ENCODE data around the gene TAGLN.
A peak's percentile ranks its signal among the peaks of the same experiment; 100 is the strongest.

TAGLN gene

GRCh38 chr11:117189191-117189940 is 9.8 kb upstream of the TAGLN start:
- peak; percentile 31; the same call in 1 of the 2 replicates for TF ChIP-seq POLR2A (IDR thresholded peaks at IDR 0.05; ENCODE audit: low read depth, low read length)
- TF ChIP-seq TAF1 (IDR thresholded peaks at IDR 0.05; ENCODE audit: borderline replicate concordance, low read depth, low read length), result no peak
- TF ChIP-seq POLR2AphosphoS5 (IDR thresholded peaks at IDR 0.05; ENCODE audit: low read depth, low read length), result no peak
- FAIRE-seq (peak; percentile 73), DNase-seq (ENCODE audit: insufficient read length) (no peak)

GRCh38 chr11:117189941-117190544 is 9.1 kb upstream of the TAGLN start:
- DNase-seq (ENCODE audit: insufficient read length) (no peak), FAIRE-seq (no peak)
- TF ChIP-seq POLR2AphosphoS5 (IDR thresholded peaks at IDR 0.05; ENCODE audit: low read depth, low read length) (no peak), POLR2A (IDR thresholded peaks at IDR 0.05; ENCODE audit: low read depth, low read length) (no peak), TAF1 (IDR thresholded peaks at IDR 0.05; ENCODE audit: borderline replicate concordance, low read depth, low read length) (no peak)

- no peak for DNase-seq (ENCODE audit: insufficient read length)
- FAIRE-seq, result no peak
- TF ChIP-seq POLR2A (IDR thresholded peaks at IDR 0.05; ENCODE audit: low read depth, low read length), result no peak
Measured at GRCh38 chr11:117191680-117192400, 7.3 kb upstream of the TAGLN start.

- DNase-seq (ENCODE audit: insufficient read length) (no peak), FAIRE-seq (no peak)
- no peak for TF ChIP-seq POLR2A (IDR thresholded peaks at IDR 0.05; ENCODE audit: low read depth, low read length)
- TF ChIP-seq POLR2AphosphoS5 (IDR thresholded peaks at IDR 0.05; ENCODE audit: low read depth, low read length), result no peak
- TF ChIP-seq TAF1 (IDR thresholded peaks at IDR 0.05; ENCODE audit: borderline replicate concordance, low read depth, low read length), result no peak
Measured at GRCh38 chr11:117192401-117192875, 6.7 kb upstream of the TAGLN start.

- FAIRE-seq, result no peak
- no peak for DNase-seq (ENCODE audit: insufficient read length)
- no peak for TF ChIP-seq POLR2AphosphoS5 (IDR thresholded peaks at IDR 0.05; ENCODE audit: low read depth, low read length)
Measured at GRCh38 chr11:117193130-117194020, 5.8 kb upstream of the TAGLN start.

GRCh38 chr11:117194267-117194666 is 4.9 kb upstream of the TAGLN start:
- TF ChIP-seq POLR2A (IDR thresholded peaks at IDR 0.05; ENCODE audit: low read depth, low read length) (no peak), POLR2AphosphoS5 (IDR thresholded peaks at IDR 0.05; ENCODE audit: low read depth, low read length) (no peak), TAF1 (IDR thresholded peaks at IDR 0.05; ENCODE audit: borderline replicate concordance, low read depth, low read length) (no peak)
- no peak for DNase-seq (ENCODE audit: insufficient read length)
- FAIRE-seq, result no peak

- FAIRE-seq, result no peak
Measured at GRCh38 chr11:117195258-117195657, 3.9 kb upstream of the TAGLN start.

GRCh38 chr11:117195761-117196160 is 3.4 kb upstream of the TAGLN start:
- FAIRE-seq (no peak), DNase-seq (ENCODE audit: insufficient read length) (no peak)
- TF ChIP-seq TAF1 (IDR thresholded peaks at IDR 0.05; ENCODE audit: borderline replicate concordance, low read depth, low read length) (no peak), POLR2A (IDR thresholded peaks at IDR 0.05; ENCODE audit: low read depth, low read length) (no peak), POLR2AphosphoS5 (IDR thresholded peaks at IDR 0.05; ENCODE audit: low read depth, low read length) (no peak)

More at GRCh38 chr11:117195258-117195657, 3.9 kb upstream of the TAGLN start:
- DNase-seq (ENCODE audit: insufficient read length), result no peak
- TF ChIP-seq TAF1 (IDR thresholded peaks at IDR 0.05; ENCODE audit: borderline replicate concordance, low read depth, low read length) (no peak), POLR2AphosphoS5 (IDR thresholded peaks at IDR 0.05; ENCODE audit: low read depth, low read length) (no peak), POLR2A (IDR thresholded peaks at IDR 0.05; ENCODE audit: low read depth, low read length) (no peak)

- DNase-seq (ENCODE audit: insufficient read length) (no peak), FAIRE-seq (no peak)
- TF ChIP-seq TAF1 (IDR thresholded peaks at IDR 0.05; ENCODE audit: borderline replicate concordance, low read depth, low read length), result no peak
- no peak for TF ChIP-seq POLR2AphosphoS5 (IDR thresholded peaks at IDR 0.05; ENCODE audit: low read depth, low read length)
- no peak for TF ChIP-seq POLR2A (IDR thresholded peaks at IDR 0.05; ENCODE audit: low read depth, low read length)
Measured at GRCh38 chr11:117197006-117197405, 2.2 kb upstream of the TAGLN start.

- DNase-seq (ENCODE audit: insufficient read length), result no peak
- FAIRE-seq, result no peak
- TF ChIP-seq TAF1 (IDR thresholded peaks at IDR 0.05; ENCODE audit: borderline replicate concordance, low read depth, low read length) (no peak), POLR2A (IDR thresholded peaks at IDR 0.05; ENCODE audit: low read depth, low read length) (no peak)
Measured at GRCh38 chr11:117197516-117198456, 1.4 kb upstream of the TAGLN start.

Measured in GM12892 (cell line).